ENCODE results near the gene SLC50A1. TPM values are rescaled to one million over a fixed set of nuclear protein-coding genes. Genes with fewer than 3 reads are reported as not detected.
"Not testable (repeated sequence)": the region's sequence is repeated elsewhere in the genome, so short reads cannot be mapped to it uniquely, and the experiment has no call there.

SLC50A1 gene
- total RNA-seq, 1 donor from 2014 or later, result 44.7 TPM

DNA sequence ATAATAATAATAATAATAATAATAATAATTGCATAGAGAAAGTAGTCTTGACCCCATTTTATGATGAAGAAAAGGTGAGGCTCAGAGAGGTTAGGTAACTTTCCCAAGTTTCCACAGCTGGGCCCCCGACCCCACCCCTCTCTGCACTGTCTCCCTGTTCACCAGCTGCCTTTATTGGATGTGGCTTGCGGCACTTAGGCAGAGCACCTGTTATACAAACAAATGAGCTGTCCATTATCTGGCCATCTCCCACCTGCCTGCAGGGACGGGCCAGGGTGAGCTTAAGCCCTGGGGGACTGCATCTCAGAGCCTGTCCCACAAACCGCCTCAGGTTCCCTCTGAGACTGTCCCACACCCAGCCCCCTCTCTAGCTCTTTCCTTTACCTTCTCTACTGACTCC is 18.0 kb upstream of the SLC50A1 start:
- TF ChIP-seq, protein P1, sequence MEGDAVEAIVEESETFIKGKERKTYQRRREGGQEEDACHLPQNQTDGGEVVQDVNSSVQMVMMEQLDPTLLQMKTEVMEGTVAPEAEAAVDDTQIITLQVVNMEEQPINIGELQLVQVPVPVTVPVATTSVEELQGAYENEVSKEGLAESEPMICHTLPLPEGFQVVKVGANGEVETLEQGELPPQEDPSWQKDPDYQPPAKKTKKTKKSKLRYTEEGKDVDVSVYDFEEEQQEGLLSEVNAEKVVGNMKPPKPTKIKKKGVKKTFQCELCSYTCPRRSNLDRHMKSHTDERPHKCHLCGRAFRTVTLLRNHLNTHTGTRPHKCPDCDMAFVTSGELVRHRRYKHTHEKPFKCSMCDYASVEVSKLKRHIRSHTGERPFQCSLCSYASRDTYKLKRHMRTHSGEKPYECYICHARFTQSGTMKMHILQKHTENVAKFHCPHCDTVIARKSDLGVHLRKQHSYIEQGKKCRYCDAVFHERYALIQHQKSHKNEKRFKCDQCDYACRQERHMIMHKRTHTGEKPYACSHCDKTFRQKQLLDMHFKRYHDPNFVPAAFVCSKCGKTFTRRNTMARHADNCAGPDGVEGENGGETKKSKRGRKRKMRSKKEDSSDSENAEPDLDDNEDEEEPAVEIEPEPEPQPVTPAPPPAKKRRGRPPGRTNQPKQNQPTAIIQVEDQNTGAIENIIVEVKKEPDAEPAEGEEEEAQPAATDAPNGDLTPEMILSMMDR (IDR thresholded peaks at IDR 0.05), result no peak

DNA sequence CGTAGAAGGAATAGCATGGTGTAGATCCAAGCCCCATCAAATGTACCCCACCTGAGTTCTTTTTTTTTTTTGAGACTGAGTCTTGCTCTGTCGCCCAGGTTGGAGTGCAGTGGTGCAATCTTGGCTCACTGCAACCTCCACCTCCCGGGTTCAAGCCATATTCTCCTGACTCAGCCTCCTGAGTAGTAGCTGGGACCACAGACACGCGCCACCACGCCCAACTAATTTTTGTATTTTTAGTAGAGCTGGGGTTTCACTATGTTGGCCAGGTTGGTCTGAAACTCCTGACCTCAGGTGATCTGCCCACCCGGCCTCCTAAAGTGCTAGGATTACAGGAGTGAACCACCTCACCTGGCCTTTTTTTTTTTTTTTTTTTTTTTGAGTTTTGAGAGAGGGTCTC is 17.6 kb upstream of the SLC50A1 start:
- H3K4me3 ChIP-seq; DNase-seq; H3K27me3 ChIP-seq; H3K9me3 ChIP-seq; intact Hi-C loops (cut with DNase I); H3K36me3 ChIP-seq; H3K27ac ChIP-seq; ATAC-seq; H3K4me1 ChIP-seq: not testable (repeated sequence)

More for the DNA sequence above, 18.0 kb upstream of the SLC50A1 start:
- DNase-seq, result no peak
- no peak overlapping the region for H3K4me3 ChIP-seq
- H3K4me1 ChIP-seq, result no peaks in the 10 kb centered on the region
- intact Hi-C loops (cut with DNase I), result no loop called here
- no peak overlapping the region for H3K27ac ChIP-seq
- H3K36me3 ChIP-seq, result no peaks in the 10 kb centered on the region
- ATAC-seq, result no peak
- H3K9me3 ChIP-seq, result no peaks in the 10 kb centered on the region
- H3K27me3 ChIP-seq, result no peaks in the 10 kb centered on the region

DNA sequence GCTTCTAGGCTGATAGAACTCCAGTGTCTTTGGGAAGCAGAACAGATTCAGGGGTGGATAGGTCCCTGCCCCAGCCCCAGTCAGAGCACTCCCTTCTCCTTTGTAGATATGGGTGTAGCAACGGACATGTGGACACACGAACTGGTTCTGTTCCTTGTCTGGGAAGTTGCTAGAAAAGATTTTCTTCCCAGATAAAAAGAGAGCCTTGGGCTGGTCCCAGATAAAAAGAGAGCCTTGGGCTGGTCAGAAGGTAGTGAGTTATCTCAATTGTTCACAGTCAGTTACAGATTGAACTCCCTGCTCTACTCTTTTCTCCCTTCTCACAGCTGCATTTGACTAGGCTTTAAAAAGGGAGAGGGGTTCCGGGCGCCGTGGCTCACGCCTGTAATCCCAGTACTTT is 15.4 kb upstream of the SLC50A1 start:
- Histone ChIP-seq H3K4me1 (peaks cover 3% of the 10 kb centered on the region), H3K9me3 (no peaks in the 10 kb centered on the region), H3K27me3 (no peaks in the 10 kb centered on the region), H3K4me3 (no peak overlapping the region), H3K27ac (no peak overlapping the region), H3K36me3 (no peaks in the 10 kb centered on the region)
- ATAC-seq, result no peak
- intact Hi-C loops (cut with DNase I), result no loop called here
- no peak for DNase-seq
- TF ChIP-seq, protein P1 (IDR thresholded peaks at IDR 0.05), result no peak

DNA sequence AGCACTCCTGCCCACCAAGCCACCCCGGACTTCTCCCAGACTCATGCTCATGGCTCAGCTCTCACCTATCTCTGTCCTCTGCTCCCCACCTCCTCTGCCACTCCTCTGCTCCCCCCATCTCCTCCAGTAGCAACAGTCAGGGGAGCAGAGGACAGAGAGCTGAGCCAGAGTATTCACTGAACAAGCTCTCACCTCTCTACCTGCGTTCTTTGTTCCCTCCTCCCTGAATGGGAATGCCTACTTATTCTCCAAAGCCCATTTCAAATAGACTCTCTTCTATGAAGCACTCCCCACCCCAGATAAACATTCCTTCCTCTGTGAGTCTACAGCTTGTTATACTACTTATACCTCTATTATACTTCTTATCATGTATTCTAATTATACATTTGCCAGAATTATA is 14.4 kb upstream of the SLC50A1 start:
- DNase-seq, result no peak
- Histone ChIP-seq H3K9me3 (no peaks in the 10 kb centered on the region), H3K36me3 (no peaks in the 10 kb centered on the region), H3K4me3 (no peak overlapping the region), H3K27ac (no peak overlapping the region), H3K4me1 (peaks cover 13% of the 10 kb centered on the region), H3K27me3 (no peaks in the 10 kb centered on the region)
- peak; percentile 61 for ATAC-seq
- intact Hi-C loops (cut with DNase I), result no loop called here
- TF ChIP-seq, protein P1 (IDR thresholded peaks at IDR 0.05), result no peak

DNA sequence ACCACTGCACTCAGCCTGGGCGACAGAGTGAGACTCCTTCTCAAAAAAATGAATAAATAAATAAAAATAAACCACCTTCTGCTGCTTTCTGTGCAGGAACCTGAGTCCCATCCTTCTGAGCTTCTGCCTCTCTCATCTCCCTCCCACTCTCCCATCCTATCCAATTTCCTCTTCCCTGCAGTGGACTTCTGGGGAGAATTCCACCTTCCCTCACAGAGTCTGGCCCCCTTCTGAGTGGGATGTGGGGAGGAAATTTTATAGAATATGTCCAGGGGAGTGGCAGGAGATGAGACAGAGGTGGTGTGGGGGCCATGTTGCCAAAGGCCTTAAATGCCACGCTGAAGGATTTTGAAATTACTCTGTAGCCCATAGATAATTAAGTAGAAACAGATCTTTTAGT is 13.3 kb upstream of the SLC50A1 start:
- TF ChIP-seq, protein P1 (IDR thresholded peaks at IDR 0.05), result no peak
- Histone ChIP-seq H3K9me3 (no peaks in the 10 kb centered on the region), H3K4me1 (peaks cover 19% of the 10 kb centered on the region), H3K27ac (no peak overlapping the region), H3K4me3 (no peak overlapping the region), H3K27me3 (peaks cover 4% of the 10 kb centered on the region), H3K36me3 (no peaks in the 10 kb centered on the region)
- intact Hi-C loops (cut with DNase I), result no loop called here
- ATAC-seq, result no peak
- DNase-seq, result no peak

DNA sequence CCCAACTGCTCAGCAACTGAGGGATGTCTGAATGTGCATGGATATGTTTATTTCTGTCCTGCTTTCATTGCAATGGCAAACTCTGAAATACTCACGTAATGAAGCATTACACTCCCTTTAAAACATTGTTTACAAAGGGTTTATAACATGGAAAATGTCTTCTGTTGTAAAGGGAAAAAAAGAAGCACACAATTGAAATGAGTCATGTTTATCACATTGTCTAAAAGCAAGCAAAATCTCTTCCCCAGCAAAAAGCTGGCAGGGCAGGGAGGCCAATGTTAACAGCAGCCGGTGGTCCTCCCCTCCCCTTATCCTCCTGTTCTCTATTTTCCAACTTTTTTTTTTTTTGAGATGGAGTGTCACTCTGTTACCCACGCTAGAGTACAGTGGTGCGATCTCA is 11.9 kb upstream of the SLC50A1 start:
- TF ChIP-seq, protein P1 (IDR thresholded peaks at IDR 0.05), result no peak
- ATAC-seq (no peak), DNase-seq (no peak)
- H3K27ac ChIP-seq, result peak overlapping the region; percentile 87
- H3K27me3 ChIP-seq, result peaks cover 8% of the 10 kb centered on the region
- H3K9me3 ChIP-seq, result no peaks in the 10 kb centered on the region
- intact Hi-C loops (cut with DNase I), result no loop called here
- peaks cover 30% of the 10 kb centered on the region for H3K4me1 ChIP-seq
- H3K4me3 ChIP-seq, result no peak overlapping the region
- H3K36me3 ChIP-seq, result no peaks in the 10 kb centered on the region
